Kidney (tissue), 14 donors: ENCODE results near the gene KLHL22. TPM values are rescaled to one million over a fixed set of nuclear protein-coding genes. Genes with fewer than 3 reads are reported as not detected.

Experiments used
- DNase-seq, 5 donors: peaks; one replicate each; pipeline ENCODE4 v3.0.0-alpha.2; 2013 to 2020
- FAIRE-seq: peaks from 2 replicates; lab custom pipeline; 2012; peaks lifted over from hg19 to GRCh38; lab: Jason Lieb, UNC
- H3K27ac ChIP-seq, 2 donors: one replicate each; pipeline ENCODE4 v1.7.0; 2013; ENCODE audit warnings: low read depth in 2 of 2, low read length in 2 of 2, inconsistent platforms in 1 of 2
- H3K27me3 ChIP-seq: one replicate; pipeline ENCODE4 v1.7.1; 2013; ENCODE audit warnings: low read length, inconsistent platforms; ENCODE audit not compliant: control insufficient read depth, insufficient read depth
- H3K36me3 ChIP-seq, 3 donors: one replicate each; pipeline versions ENCODE4 v1.7.0 to v1.7.1; 2013; ENCODE audit warnings: low read length in 3 of 3, control low read depth in 1 of 3, inconsistent platforms in 1 of 3; ENCODE audit not compliant: insufficient read depth in 3 of 3, control insufficient read depth in 2 of 3
- H3K4me1 ChIP-seq, 3 donors: one replicate each; pipeline versions ENCODE4 v1.7.0 to v1.7.1; 2013; ENCODE audit warnings: low read length in 3 of 3, inconsistent platforms in 1 of 3, low read depth in 1 of 3; ENCODE audit not compliant: control insufficient read depth in 2 of 3, insufficient read depth in 2 of 3
- H3K4me3 ChIP-seq, 3 donors: one replicate each; pipeline versions ENCODE4 v1.7.0 to v1.8.1; 2013; ENCODE audit warnings: low read length in 3 of 3, control low read depth in 1 of 3, inconsistent platforms in 1 of 3
- H3K9ac ChIP-seq, 3 donors: one replicate each; pipeline versions ENCODE4 v1.7.0 to v1.7.1; 2013; ENCODE audit warnings: low read length in 3 of 3, control low read depth in 1 of 3, inconsistent platforms in 1 of 3
- H3K9me3 ChIP-seq, 3 donors: one replicate each; pipeline versions ENCODE4 v1.7.0 to v1.7.1; 2013; ENCODE audit warnings: low read length in 3 of 3, control low read depth in 1 of 3, inconsistent platforms in 1 of 3; ENCODE audit not compliant: control insufficient read depth in 2 of 3, insufficient read depth in 1 of 3
- CTCF ChIP-seq: IDR thresholded peaks from 3 replicates; pipeline ENCODE4 v1.5.1; 2012; ENCODE audit warnings: mild to moderate bottlenecking, moderate library complexity, borderline replicate concordance; ENCODE audit not compliant: insufficient read depth; ENCODE audit errors: extremely low read depth
- intact Hi-C: fragments of 100-400 bp; cut with DNase I; formaldehyde crosslinking; loops from one replicate; pipeline ENCODE4 v1.11.1; 2022
- polyA plus RNA-seq: library from polyadenylated mRNA; stranded (reverse); fragments of 350-450 nt; fragmentation: Illumina TruSeq; extraction: RNeasy Lipid Tissue Mini Kit (QIAGEN cat#74804); gene quantifications from one replicate; pipeline ENCODE4 v1.2.3, GENCODE V29; 2014; ENCODE audit warnings: low read depth, low replicate concordance; ENCODE audit not compliant: insufficient read depth
- total RNA-seq: library from RNA; stranded (reverse); fragmentation: NEBNext Ultra II Directional; extraction: Animal tissue kit (Norgen Biotek cat#: 25700); gene quantifications from one replicate; pipeline ENCODE4 v1.2.1, GENCODE V29; 2021
- donor health status: control.
- donor health status: control.
- donor health status: control.
- donor health status: control.
- donor health status: control.
- donor health status: DM: yes; HTN: yes; CAD: no.
- donor health status: Normal renal cell carcinoma (clear cell type).

Gene KLHL22
- total and polyA plus RNA-seq, 2 donors from 2014 or later, result 22.4 to 24.3 TPM

- Histone ChIP-seq H3K9me3 (no peaks in the 10 kb centered on the region), H3K27me3 (no peaks in the 10 kb centered on the region), H3K9ac (no peak overlapping the region), H3K4me1 (no peaks in the 10 kb centered on the region), H3K27ac (no peak overlapping the region), H3K36me3 (peaks cover 0 to 15% (median 6%) of the 10 kb centered on the region in 3 donors), H3K4me3 (no peak overlapping the region)
- intact Hi-C loops, result no loop called here
- no peak for TF ChIP-seq CTCF
- FAIRE-seq, result no peak
- no peak for DNase-seq
Measured at GRCh38 chr22:20450551-20450906, 45.1 kb downstream of the KLHL22 start.

GRCh38 chr22:20449819-20450550 lies 45.6 kb downstream of the KLHL22 start:
- Histone ChIP-seq H3K9me3 (no peaks in the 10 kb centered on the region), H3K27ac (no peak overlapping the region), H3K4me1 (no peaks in the 10 kb centered on the region), H3K27me3 (no peaks in the 10 kb centered on the region), H3K4me3 (no peak overlapping the region), H3K9ac (no peak overlapping the region), H3K36me3 (peaks cover 0 to 15% (median 6%) of the 10 kb centered on the region in 3 donors)
- FAIRE-seq, result no peak
- TF ChIP-seq CTCF, result no peak
- DNase-seq, result peak in 1 of 5 donors; percentile 56
- intact Hi-C loops, result no loop called here

- peaks cover 0 to 18% (median 8%) of the 10 kb centered on the region in 3 donors for H3K36me3 ChIP-seq
- no peak for TF ChIP-seq CTCF
Measured at GRCh38 chr22:20448630-20449029, 47.0 kb downstream of the KLHL22 start.

More at GRCh38 chr22:20448630-20449029, 47.0 kb downstream of the KLHL22 start:
- DNase-seq, result peak in 1 of 5 donors; percentile 11
- Histone ChIP-seq H3K9ac (no peak overlapping the region), H3K27me3 (no peaks in the 10 kb centered on the region), H3K4me1 (no peaks in the 10 kb centered on the region), H3K27ac (no peak overlapping the region), H3K9me3 (no peaks in the 10 kb centered on the region), H3K4me3 (no peak overlapping the region)
- no peak for FAIRE-seq
- intact Hi-C loops, result no loop called here
